SH-SY5Y (cell line): ENCODE data around the gene TNIK.

Experiments used
- GATA2 ChIP-seq: IDR thresholded peaks from 2 replicates; pipeline ENCODE4 v1.6.1; 2011; ENCODE audit warnings: mild to moderate bottlenecking, low read depth, low read length
- GATA3 ChIP-seq: IDR thresholded peaks from 2 replicates; pipeline ENCODE4 v1.6.1; 2011; ENCODE audit warnings: low read depth, mild to moderate bottlenecking, low read length, moderate library complexity

- TF ChIP-seq GATA2 (no peak), GATA3 (no peak)
Measured at GRCh38 chr3:171385086-171385485, 75.1 kb downstream of the TNIK start.
